Epithelial cell of esophagus (primary cell): Measurements from ENCODE around the gene MYO9A.

Source experiments
- DNase-seq: peaks from one replicate; pipeline ENCODE4 v3.0.0; 2010; ENCODE audit warnings: low read depth
- H3K4me3 ChIP-seq: 2 replicates; pipeline ENCODE4 v1.5.1; 2011; ENCODE audit warnings: mild to moderate bottlenecking, low read length, control low read depth
- CTCF ChIP-seq: IDR thresholded peaks from 2 replicates; pipeline ENCODE4 v1.5.1; 2011; ENCODE audit warnings: low read depth, mild to moderate bottlenecking, low read length, control low read depth, inconsistent platforms; ENCODE audit not compliant: insufficient read depth; ENCODE audit errors: missing control alignments

MYO9A gene

GRCh38 chr15:72127724-72128322, 9.9 kb upstream of the MYO9A start:
- no peak overlapping the region for H3K4me3 ChIP-seq
- DNase-seq, result no peak
- TF ChIP-seq CTCF, result no peak

- TF ChIP-seq CTCF, result no peak
- no peak for DNase-seq
- H3K4me3 ChIP-seq, result no peak overlapping the region
Measured at GRCh38 chr15:72124218-72124617, 6.3 kb upstream of the MYO9A start.

- H3K4me3 ChIP-seq, result peak overlapping the region; percentile 94
- no peak for TF ChIP-seq CTCF
- peak; percentile 83 for DNase-seq
Measured at GRCh38 chr15:72117486-72118016, 399 bp downstream of the MYO9A start.

GRCh38 chr15:72116731-72117485, 1.0 kb downstream of the MYO9A start:
- H3K4me3 ChIP-seq, result peak overlapping the region; percentile 94
- TF ChIP-seq CTCF, result no peak
- peak; percentile 19 for DNase-seq

- TF ChIP-seq CTCF, result no peak
- DNase-seq, result no peak
- no peak overlapping the region for H3K4me3 ChIP-seq
Measured at GRCh38 chr15:72113347-72114031, 4.5 kb downstream of the MYO9A start.

- TF ChIP-seq CTCF, result no peak
- DNase-seq, result no peak
- no peak overlapping the region for H3K4me3 ChIP-seq
Measured at GRCh38 chr15:72112805-72113204, 5.1 kb downstream of the MYO9A start.

- no peak for TF ChIP-seq CTCF
- no peak for DNase-seq
- no peak overlapping the region for H3K4me3 ChIP-seq
Measured at GRCh38 chr15:72112116-72112515, 5.8 kb downstream of the MYO9A start.
